Thyroid gland (tissue), 4 donors: ENCODE measurements around the gene SLX9.

ENCODE experiments used
- CTCF ChIP-seq, 6 experiments: fragments of 200-600 bp in 3 of 6; fragments of 450-650 bp in 3 of 6; sonication (generic) in 3 of 6; IDR thresholded peaks; one replicate each; pipeline ENCODE4 v1.5.1; 2016 to 2019; ENCODE audit warnings: antibody characterized with exemption in 6 of 6, mild to moderate bottlenecking in 2 of 6, inconsistent platforms in 1 of 6, moderate library complexity in 1 of 6
- POLR2A ChIP-seq, 2 donors: fragments of 450-650 bp; IDR thresholded peaks; one replicate each; pipeline ENCODE4 v1.6.1; 2017; ENCODE audit warnings: antibody characterized with exemption in 2 of 2, mild to moderate bottlenecking in 2 of 2, moderate library complexity in 1 of 2

GRCh38 chr21:45016406-45017038, 76.7 kb downstream of the SLX9 start:
- no peak for TF ChIP-seq CTCF (IDR thresholded peaks at IDR 0.05)
- TF ChIP-seq POLR2A (IDR thresholded peaks at IDR 0.05) = no peak
